HG02571 (cell line): ENCODE measurements around the gene TSPO2.
"Not testable (repeated sequence)": the region's sequence is repeated elsewhere in the genome, so short reads cannot be mapped to it uniquely, and the experiment has no call there.

Experiments
- ATAC-seq: cut with Tn5 transposase; IDR thresholded peaks from one replicate; pipeline ENCODE4 v1.9.1; 2021; ENCODE audit warnings: mild to moderate bottlenecking, moderate library complexity; ENCODE audit not compliant: unreplicated experiment

TSPO2 gene

DNA sequence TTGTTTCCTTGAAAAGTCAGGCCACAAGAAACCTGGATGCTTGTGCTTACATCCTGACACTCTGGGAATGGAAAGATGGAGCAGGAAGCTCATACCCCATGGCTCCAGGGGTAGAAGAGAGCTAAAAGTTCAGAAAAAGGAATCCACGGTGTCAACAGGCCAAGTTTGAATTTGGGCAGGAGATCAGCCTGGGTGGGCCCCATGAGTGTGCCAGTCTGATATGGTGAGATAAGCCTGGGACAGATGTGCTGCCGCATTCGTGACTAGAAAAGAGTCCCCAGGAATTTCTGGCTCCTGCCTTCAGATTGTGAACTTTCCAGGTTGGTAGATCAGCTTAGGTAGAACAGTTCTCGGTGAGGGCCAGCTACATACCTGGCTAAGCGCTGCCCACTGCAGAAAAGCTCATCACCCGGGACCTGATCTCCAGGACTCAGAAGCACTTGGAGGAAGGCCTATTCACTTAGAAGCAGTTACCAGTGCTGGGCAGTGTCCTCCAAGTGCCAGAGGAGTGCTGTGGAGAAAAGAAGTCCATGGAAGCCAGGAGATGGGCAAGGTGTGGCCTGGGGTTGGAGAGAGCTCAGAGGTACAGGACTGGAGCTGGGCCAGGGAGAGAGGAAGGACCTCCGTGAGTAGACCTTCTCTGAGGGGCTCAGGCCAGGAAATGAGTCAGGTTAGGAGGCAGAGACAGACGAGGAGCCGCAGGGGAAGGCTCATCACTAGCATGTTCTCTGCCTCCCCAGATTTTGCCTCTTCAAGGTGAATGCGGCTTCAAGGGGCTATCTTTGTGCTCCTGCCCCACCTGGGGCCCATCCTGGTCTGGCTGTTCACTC is at the start of gene TSPO2:
Gene TSPO2, plus strand, starts transcription at position 242 of the 830 bp plus-strand sequence. Its CDS starts 519 bp downstream, at position 761.
- ATAC-seq = no peak

DNA sequence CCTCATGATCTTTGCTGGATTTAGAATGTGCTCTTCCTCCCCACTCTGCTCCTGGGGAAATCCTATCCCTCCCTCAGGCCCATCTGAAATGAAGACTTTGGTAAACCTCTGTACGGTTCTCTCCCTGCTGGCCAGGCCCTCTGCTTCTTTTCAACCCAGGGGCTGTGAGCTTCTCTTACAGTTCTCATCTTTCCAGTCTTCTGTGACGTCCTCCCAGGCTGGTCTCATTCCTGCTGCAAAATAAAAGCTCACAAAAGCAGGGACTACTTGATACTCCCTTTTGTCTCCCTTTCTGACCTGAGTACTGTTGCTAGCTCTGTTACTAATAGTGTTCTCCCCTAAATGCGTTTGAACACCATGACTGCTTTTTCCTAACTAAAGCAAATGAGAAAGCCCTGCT is 49.5 kb upstream of the TSPO2 start:
- no peak for ATAC-seq

GRCh38 chr6:40996591-40997233 is 45.6 kb upstream of the TSPO2 start:
- ATAC-seq = no peak

GRCh38 chr6:40997234-40997957 is 44.9 kb upstream of the TSPO2 start:
- ATAC-seq = no peak

DNA sequence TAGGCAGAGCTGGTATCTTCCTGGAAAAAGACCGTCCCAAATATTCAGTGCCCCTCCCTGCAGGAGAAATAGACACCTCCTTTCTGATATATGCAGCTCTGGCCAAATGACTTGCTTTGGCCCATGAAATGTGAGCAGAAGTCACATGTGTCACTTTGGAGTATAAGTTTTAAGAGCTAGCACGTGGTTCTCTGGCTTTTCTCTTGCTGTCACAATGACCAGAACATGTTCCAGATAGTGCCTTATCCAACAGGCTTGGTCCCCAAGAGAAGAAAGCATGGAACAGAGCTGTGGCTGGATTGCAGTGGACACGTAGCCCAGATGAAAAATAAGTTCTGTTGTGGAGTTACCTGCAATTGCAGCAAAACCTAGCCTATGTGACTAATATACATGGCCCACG is 43.6 kb upstream of the TSPO2 start:
- no peak for ATAC-seq

GRCh38 chr6:40999569-40999968 is 42.7 kb upstream of the TSPO2 start:
- no peak for ATAC-seq

DNA sequence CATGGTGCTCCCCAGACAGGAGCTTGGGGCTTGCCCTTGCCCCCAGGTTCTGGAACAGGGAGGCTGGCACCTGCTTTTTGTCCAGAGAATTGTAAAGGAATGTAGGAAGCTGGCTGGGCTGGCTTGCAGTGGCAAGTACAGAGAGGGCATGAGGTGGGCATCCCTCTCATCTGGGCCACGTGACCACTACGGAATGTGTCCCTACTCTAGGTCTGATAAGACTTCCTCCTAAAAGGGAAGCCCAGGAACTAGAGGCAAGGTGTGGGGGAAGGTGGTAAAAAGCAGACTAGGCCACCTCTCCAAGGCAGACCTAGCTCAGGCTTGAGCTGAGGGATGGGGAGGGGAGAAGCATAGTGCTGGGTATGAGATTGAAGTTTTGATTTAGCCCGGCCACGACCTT is 42.0 kb upstream of the TSPO2 start:
- ATAC-seq = no peak

DNA sequence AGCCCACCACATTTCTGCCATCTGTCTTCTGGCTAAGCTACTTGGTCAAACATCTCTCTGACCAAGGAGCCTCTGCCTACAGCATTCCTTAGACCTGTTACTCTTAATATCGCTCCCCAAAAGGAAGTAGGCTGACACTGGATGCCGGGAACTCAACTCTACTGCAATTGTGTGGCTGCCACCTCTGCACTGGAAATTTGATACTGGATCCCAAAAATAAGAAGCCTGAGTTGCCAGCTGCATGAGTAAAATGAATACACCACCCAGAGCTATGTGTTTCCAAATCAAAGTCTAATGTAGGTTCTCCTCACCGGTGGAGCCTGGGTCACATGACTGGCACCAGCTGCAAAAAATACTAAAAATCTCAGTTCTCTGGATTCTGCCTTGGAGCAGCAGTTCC is 40.1 kb upstream of the TSPO2 start:
- no peak for ATAC-seq

- not testable (repeated sequence) for ATAC-seq
Observed at GRCh38 chr6:41006217-41006616, 36.0 kb upstream of the TSPO2 start.

- not testable (repeated sequence) for ATAC-seq
Observed at GRCh38 chr6:41006980-41007379, 35.3 kb upstream of the TSPO2 start.

DNA sequence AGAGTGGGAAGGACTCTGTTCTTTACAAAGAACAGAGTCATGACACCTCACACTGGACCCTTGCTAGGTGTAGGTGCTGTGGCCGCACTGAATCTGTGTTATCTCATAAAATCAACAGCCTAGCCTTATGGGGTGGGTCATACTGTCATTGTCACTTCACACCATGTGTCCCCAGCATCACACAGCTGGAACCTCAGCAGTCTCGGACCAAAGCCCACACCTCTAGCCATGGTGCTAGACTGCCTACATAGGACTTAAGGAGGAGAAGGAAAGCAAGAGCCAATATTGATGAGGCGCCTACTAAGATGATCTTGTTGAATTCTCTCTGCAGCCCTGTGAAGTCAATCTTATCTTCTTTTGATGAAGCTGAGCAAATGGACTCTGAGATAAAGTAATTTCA is 34.3 kb upstream of the TSPO2 start:
- ATAC-seq = no peak

DNA sequence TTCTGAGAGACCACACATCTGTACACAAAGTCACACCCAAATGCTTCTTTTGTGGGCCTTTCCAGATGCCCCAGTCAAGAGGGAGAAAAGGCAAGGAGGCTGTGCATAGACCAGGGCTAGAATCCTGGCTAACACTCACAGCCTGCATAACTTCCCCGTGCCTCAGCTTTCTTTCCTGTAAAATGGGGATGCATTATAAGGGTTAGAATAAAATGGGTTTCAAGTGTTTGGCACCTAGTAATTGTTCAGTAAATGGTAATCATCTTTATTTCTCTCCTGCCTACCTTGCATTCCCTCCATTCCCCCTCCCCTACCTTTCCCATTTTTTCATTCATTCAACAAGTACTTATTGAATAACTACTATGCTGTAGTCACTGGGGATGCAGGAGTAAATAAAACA is 32.6 kb upstream of the TSPO2 start:
- no peak for ATAC-seq

DNA sequence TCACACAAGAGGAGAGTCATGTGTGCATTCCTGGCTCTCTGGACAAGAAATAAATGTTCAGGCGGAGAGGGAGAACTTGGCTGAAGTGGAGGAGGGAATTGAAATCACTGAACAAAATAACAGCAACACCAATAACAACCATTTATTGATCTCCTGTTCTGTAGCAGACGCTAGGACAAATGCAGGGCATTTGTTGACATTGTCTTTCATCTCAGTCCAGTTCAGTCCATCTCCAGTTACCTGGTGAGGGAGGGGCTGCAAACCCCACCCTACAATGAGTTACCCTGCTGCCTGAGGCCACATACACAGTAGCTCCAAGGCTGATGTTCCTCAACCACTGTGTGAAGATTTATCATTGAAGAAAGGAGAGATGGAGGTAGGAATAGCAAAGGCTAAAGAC is 30.6 kb upstream of the TSPO2 start:
- ATAC-seq = no peak

GRCh38 chr6:41013466-41014153 is 28.7 kb upstream of the TSPO2 start:
- no peak for ATAC-seq

DNA sequence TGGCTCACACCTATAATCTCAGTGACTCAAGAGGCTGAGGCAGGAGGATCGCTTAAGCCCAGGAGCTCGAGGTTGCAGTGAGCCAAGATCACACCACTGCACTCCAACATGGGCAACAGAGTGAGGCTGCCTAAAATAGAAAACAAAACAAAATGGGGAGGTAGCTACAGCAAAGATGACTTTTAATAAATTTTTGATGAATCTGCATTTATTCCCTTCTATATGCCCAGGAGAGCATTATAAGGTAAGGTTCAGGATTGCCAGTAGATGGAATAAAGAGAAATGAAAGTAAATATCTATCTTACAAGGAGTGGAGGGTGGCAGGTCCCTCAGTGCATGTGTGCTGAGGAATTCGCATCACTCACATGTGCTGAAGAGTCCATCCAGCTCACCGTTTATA is 27.5 kb upstream of the TSPO2 start:
- no peak for ATAC-seq

DNA sequence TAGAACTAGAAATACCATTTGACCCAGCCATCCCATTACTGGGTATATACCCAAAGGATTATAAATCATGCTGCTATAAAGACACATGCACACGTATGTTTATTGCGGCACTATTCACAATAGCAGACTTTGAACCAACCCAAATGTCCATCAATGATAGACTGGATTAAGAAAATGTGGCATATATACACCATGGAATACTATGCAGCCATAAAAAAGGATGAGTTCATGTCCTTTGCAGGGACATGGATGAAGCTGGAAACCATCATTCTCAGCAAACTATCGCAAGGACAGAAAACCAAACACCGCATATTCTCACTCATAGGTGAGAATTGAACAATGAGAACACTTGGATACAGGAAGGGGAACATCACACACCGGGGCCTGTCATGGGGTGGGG is 26.4 kb upstream of the TSPO2 start:
- not testable (repeated sequence) for ATAC-seq

DNA sequence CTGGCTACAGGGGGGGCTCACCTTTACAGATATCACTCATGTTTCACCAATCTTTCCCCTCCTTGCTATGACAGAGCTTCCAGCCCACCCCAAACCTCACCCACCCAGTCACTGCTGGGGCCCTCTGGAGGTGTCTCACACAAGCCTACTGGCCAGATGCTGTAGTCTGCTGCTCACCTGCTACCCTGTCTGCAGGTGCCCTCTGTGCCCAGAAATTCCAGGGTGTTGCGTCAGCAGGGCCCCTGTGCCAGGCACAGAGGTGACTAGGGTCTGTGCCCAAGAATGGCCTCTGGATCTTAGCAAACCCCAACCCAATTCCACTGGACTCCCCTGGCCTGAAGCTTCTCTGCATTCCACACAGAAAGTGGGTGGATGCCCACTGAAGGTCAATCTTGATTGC is 24.6 kb upstream of the TSPO2 start:
- no peak for ATAC-seq

GRCh38 chr6:41021832-41022231 is 20.4 kb upstream of the TSPO2 start:
- ATAC-seq = no peak

DNA sequence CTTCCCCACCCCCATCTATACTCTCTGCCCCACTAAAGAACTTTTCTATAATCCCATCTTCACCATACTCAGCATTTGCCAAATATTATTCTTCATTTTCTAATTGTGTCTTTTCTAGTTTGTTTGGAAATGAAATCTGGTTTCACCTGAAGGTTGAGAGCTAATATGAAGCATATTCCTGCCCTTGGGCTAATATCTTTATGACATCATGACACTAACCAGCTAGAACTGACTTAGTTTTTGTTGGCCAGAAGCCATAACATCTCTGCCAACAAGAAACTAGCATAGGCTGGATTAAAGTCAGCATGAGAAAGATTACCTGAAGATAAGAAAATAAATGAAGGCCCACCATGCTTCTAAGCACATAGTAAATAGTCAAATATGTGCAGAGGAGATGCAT is 20.0 kb upstream of the TSPO2 start:
- no peak for ATAC-seq

DNA sequence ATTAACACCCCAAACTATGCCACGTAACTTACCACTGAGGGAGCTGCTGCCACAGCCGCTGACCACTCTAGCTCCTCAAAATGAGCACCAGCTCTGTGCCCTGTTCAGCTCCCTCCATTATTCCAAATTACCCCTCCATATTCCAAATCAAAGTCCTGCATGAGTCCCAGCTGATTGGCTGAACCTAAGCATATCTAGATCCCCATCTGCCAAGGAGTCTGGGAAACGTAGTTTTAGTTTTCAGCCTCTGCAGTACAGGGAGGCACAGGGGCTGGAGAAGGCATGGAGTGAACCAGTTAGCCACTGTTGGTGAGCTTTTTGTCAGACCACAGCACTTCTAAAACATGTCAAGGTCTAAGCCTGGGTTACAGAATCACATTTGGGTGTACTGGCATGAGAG is 19.2 kb upstream of the TSPO2 start:
- ATAC-seq = no peak

DNA sequence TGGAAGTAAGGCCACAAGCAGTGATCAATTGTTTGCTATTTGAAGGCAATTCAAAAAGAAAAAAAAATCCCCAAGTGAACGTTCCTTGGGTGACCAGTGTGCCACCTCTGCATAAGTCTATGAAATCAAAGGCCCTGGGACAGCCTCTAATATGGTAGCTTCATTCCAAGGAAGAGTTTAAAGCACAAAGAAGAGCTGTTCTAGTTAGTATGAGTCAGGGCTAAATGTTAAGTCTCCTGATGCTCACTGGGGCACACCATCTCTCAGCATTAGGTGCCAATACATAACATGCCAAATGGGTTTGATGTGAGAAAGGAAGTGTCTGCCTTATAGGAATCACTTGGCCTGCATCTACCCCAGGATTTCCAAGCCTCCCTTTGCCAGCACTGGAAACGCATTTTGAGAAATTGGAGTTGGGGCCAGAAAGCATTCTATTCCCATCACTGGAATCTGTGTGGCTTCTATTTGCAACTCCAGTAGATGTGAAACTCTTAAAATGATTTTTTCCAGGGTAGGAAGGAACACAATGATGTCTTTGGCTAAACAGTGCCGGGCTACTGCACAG is 16.2 kb upstream of the TSPO2 start:
- no peak for ATAC-seq
